B cell (primary cell): ENCODE results near the gene SFXN2. TPM values are rescaled to one million over a fixed set of nuclear protein-coding genes. Genes with fewer than 3 reads are reported as not detected.

Source experiments
- ATAC-seq: fragments of 200-7000 bp; cut with Tn5 transposase; one replicate; pipeline ENCODE4 v1.10.0; 2021; ENCODE audit warnings: low read depth, mild to moderate bottlenecking, moderate number of reproducible peaks, moderate library complexity
- CTCF ChIA-PET: fragments of 350-600 bp; sonication (Branson Sonifier 250); formaldehyde crosslinking; loops from one replicate; lab custom pipeline; 2021; ENCODE audit warnings: antibody characterized with exemption, inconsistent platforms; lab: Charles Lee
- POLR2A ChIA-PET: fragments of 350-600 bp; sonication (Branson Sonifier 250); formaldehyde crosslinking; loops from one replicate; lab custom pipeline; 2021; ENCODE audit warnings: antibody characterized with exemption; lab: Charles Lee
- DNase-seq: peaks from one replicate; pipeline ENCODE4 v3.0.0; 2013
- H2AFZ ChIP-seq: 2 replicates; pipeline ENCODE4 v1.6.1; 2012; ENCODE audit warnings: mild to moderate bottlenecking, low read depth, low read length; ENCODE audit not compliant: insufficient read depth, poor library complexity, severe bottlenecking
- H3K27ac ChIP-seq, 2 donors: 1 replicate in 1 of 2; 2 replicates in 1 of 2; pipeline ENCODE4 v1.5.1; 2012 to 2013; ENCODE audit warnings: low read length in 2 of 2, mild to moderate bottlenecking in 2 of 2, moderate library complexity in 1 of 2
- H3K27me3 ChIP-seq, 4 experiments: fragments of 200-600 bp in 1 of 4; sonication (generic) in 1 of 4; replicated peaks in 1 of 4; 1 replicate in 2 of 4; 2 replicates in 2 of 4; pipeline versions ENCODE4 v1.6.1 to v1.7.0; 2013 to 2016; ENCODE audit warnings: low read length in 3 of 4, mild to moderate bottlenecking in 2 of 4, mixed read lengths in 1 of 4, moderate library complexity in 1 of 4; ENCODE audit not compliant: insufficient read depth in 4 of 4, control insufficient read depth in 3 of 4; ENCODE audit errors: control extremely low read depth in 1 of 4
- H3K36me3 ChIP-seq, 2 experiments: replicated peaks in 1 of 2; 1 replicate in 1 of 2; 2 replicates in 1 of 2; pipeline versions ENCODE4 v1.6.1 to v1.7.1; 2013; ENCODE audit warnings: low read length in 1 of 2; ENCODE audit not compliant: insufficient read depth in 2 of 2, control insufficient read depth in 1 of 2; ENCODE audit errors: control extremely low read depth in 1 of 2, extremely low read depth in 1 of 2
- H3K4me1 ChIP-seq, 2 donors: fragments of 200-600 bp in 1 of 2; sonication (generic) in 1 of 2; 1 replicate in 1 of 2; 2 replicates in 1 of 2; pipeline versions ENCODE4 v1.5.1 to v1.6.1; 2013 to 2017; ENCODE audit warnings: low read length in 2 of 2; ENCODE audit not compliant: control insufficient read depth in 2 of 2, insufficient read depth in 2 of 2
- H3K4me2 ChIP-seq: replicated peaks from 2 replicates; pipeline ENCODE3; 2012; ENCODE audit warnings: mild to moderate bottlenecking, low read depth, low read length; ENCODE audit not compliant: poor library complexity, severe bottlenecking
- H3K4me3 ChIP-seq, 5 experiments: fragments of 200-600 bp in 1 of 5; sonication (generic) in 1 of 5; 1 replicate in 3 of 5; 2 replicates in 2 of 5; pipeline versions ENCODE4 v1.5.1 to v1.7.0; 2011 to 2016; ENCODE audit warnings: low read length in 4 of 5, mild to moderate bottlenecking in 4 of 5, low read depth in 2 of 5, control low read depth in 1 of 5, moderate library complexity in 1 of 5; ENCODE audit not compliant: insufficient read depth in 1 of 5; ENCODE audit errors: control extremely low read depth in 1 of 5, extremely low read depth in 1 of 5
- H3K79me2 ChIP-seq: fragments of 200-600 bp; sonication (generic); one replicate; pipeline ENCODE4 v1.6.0; 2016; ENCODE audit warnings: low read length; ENCODE audit not compliant: control insufficient read depth, insufficient read depth
- H3K9ac ChIP-seq: fragments of 200-600 bp; sonication (generic); 2 replicates; pipeline ENCODE4 v1.6.1; 2017; ENCODE audit warnings: mild to moderate bottlenecking, low read length, moderate library complexity
- H3K9me3 ChIP-seq, 3 donors: one replicate each; pipeline versions ENCODE4 v1.6.1 to v1.7.1; 2013; ENCODE audit warnings: low read length in 2 of 3; ENCODE audit not compliant: control insufficient read depth in 2 of 3, insufficient read depth in 1 of 3; ENCODE audit errors: control extremely low read depth in 1 of 3
- H4K20me1 ChIP-seq: 2 replicates; pipeline ENCODE4 v1.6.0; 2012; ENCODE audit warnings: mild to moderate bottlenecking, low read length; ENCODE audit not compliant: insufficient read depth, control insufficient read depth, poor library complexity, severe bottlenecking
- H3K27ac Mint-ChIP-seq: one replicate; pipeline ENCODE4 v1.8.0; 2021; ENCODE audit warnings: mixed read lengths
- H3K27me3 Mint-ChIP-seq: one replicate; pipeline ENCODE4 v1.8.0; 2021; ENCODE audit warnings: mixed read lengths
- H3K4me1 Mint-ChIP-seq: one replicate; pipeline ENCODE4 v1.8.0; 2021; ENCODE audit warnings: mixed read lengths
- H3K4me3 Mint-ChIP-seq: one replicate; pipeline ENCODE4 v1.8.0; 2021; ENCODE audit warnings: mixed read lengths
- H3K9me3 Mint-ChIP-seq: one replicate; pipeline ENCODE4 v1.8.0; 2022; ENCODE audit warnings: mixed read lengths; ENCODE audit not compliant: insufficient read depth
- CTCF ChIP-seq: fragments of 200-600 bp; IDR thresholded peaks from one replicate; pipeline ENCODE4 v1.8.0; 2022; ENCODE audit warnings: antibody characterized with exemption, mild to moderate bottlenecking
- EZH2 ChIP-seq: IDR thresholded peaks from 2 replicates; pipeline ENCODE4 v1.6.1; 2012; ENCODE audit warnings: borderline replicate concordance, low read depth, mild to moderate bottlenecking, moderate library complexity, low read length; ENCODE audit not compliant: insufficient read depth, poor library complexity, severe bottlenecking
- WGBS: methylation state at CpG from one replicate; pipeline ENCODE4 v1.1.5; 2013; ENCODE audit warnings: missing lambda C conversion rate; ENCODE audit not compliant: insufficient coverage; 5-methylcytosine and 5-hydroxymethylcytosine counted together
- intact Hi-C: fragments of 100-400 bp; cut with micrococcal nuclease; formaldehyde crosslinking; loops from one replicate; pipeline ENCODE4 v1.10.0; 2022
- polyA plus RNA-seq: library from polyadenylated mRNA; depleted of rRNA; stranded (reverse); fragments of >200 nt; gene quantifications from 2 replicates; pipeline ENCODE4 v1.2.3, GENCODE V29; 2012
- total RNA-seq, 2 donors: library from RNA; stranded (reverse); fragments of 120-200 nt in 1 of 2; gene quantifications; 1 replicate in 1 of 2; 2 replicates in 1 of 2; pipeline versions ENCODE4 v1.2.3 to v1.2.4, GENCODE V29; 2013 to 2022

The SFXN2 gene
- total and polyA plus RNA-seq, 2 donors (not counting 1 experiment from before 2014, with no cell fraction given) = 8.1 to 23.5 TPM

- no peak overlapping the region for H3K4me3 Mint-ChIP-seq
- intact Hi-C loops = no loop called here
- Histone ChIP-seq H3K4me3 (no peak overlapping the region), H4K20me1 (no peaks in the 10 kb centered on the region), H3K4me1 (no peaks in the 10 kb centered on the region), H2AFZ (no peak overlapping the region), H3K27me3 (no peaks in the 10 kb centered on the region), H3K36me3 (peaks cover 0 to 25% of the 10 kb centered on the region in 2 experiments), H3K79me2 (peaks cover 26% of the 10 kb centered on the region), H3K27ac (no peak overlapping the region), H3K9me3 (no peaks in the 10 kb centered on the region), H3K9ac (no peak overlapping the region), H3K4me2 (no peak overlapping the region)
- H3K4me1 Mint-ChIP-seq = no peaks in the 10 kb centered on the region
- ChIA-PET POLR2A (no interaction called here), CTCF (no interaction called here)
- WGBS = 100% methylated on average over 3 of the region's 4 CpGs
- H3K9me3 Mint-ChIP-seq = peaks cover 3% of the 10 kb centered on the region
- no peak for ATAC-seq
- H3K27me3 Mint-ChIP-seq = no peaks in the 10 kb centered on the region
- DNase-seq = no peak
- no peak for TF ChIP-seq EZH2
- no peak for TF ChIP-seq CTCF
- no peak overlapping the region for H3K27ac Mint-ChIP-seq
Measured at GRCh38 chr10:102723989-102724388, 9.6 kb downstream of the SFXN2 start.

- H3K27me3 ChIP-seq = no peaks in the 10 kb centered on the region
- peaks cover 0 to 31% of the 10 kb centered on the region in 2 experiments for H3K36me3 ChIP-seq
- WGBS = 66% methylated on average over 3 of the region's 3 CpGs
- no peak overlapping the region for H3K27ac Mint-ChIP-seq
- H3K27me3 Mint-ChIP-seq = no peaks in the 10 kb centered on the region
- H3K9ac ChIP-seq = no peak overlapping the region
- H3K27ac ChIP-seq = no peak overlapping the region
- intact Hi-C loops = no loop called here
- DNase-seq (no peak), ATAC-seq (no peak)
- POLR2A ChIA-PET = no interaction called here
- no peak overlapping the region for H3K4me2 ChIP-seq
- H3K4me1 Mint-ChIP-seq = no peaks in the 10 kb centered on the region
- no peak for TF ChIP-seq CTCF
- TF ChIP-seq EZH2 = no peak
- H3K4me3 Mint-ChIP-seq = no peak overlapping the region
- CTCF ChIA-PET = interaction anchor here (1.1 to 2.9 kb wide), 2 partner anchors 175 to 248 kb away, joined by 5 to 14 read pairs; no protein-coding TSS in a partner anchor
- peaks cover 3% of the 10 kb centered on the region for H3K9me3 Mint-ChIP-seq
- no peaks in the 10 kb centered on the region for H4K20me1 ChIP-seq
- H3K9me3 ChIP-seq = no peaks in the 10 kb centered on the region
- H2AFZ ChIP-seq = no peak overlapping the region
- H3K79me2 ChIP-seq = peaks cover 13% of the 10 kb centered on the region
- H3K4me3 ChIP-seq = no peak overlapping the region
- no peaks in the 10 kb centered on the region for H3K4me1 ChIP-seq
Measured at GRCh38 chr10:102726274-102726673, 11.8 kb downstream of the SFXN2 start.
